Stimulated activated CD8-positive, alpha-beta memory T cell treated with anti-CD3 and anti-CD28 coated beads, Interleukin-12 subunit alpha, Interleukin-12 subunit beta, amount 100 ng/mL, for 4 hours (primary cell): ENCODE measurements around the gene TEX19.
"Not testable (repeated sequence)": the region's sequence is repeated elsewhere in the genome, so short reads cannot be mapped to it uniquely, and the experiment has no call there.

Experiments used
- DNase-seq: peaks from one replicate; pipeline ENCODE4 v3.0.0-alpha.2; 2020; ENCODE audit warnings: low read depth

TEX19 gene

GRCh38 chr17:82377294-82377693 lies 18.2 kb downstream of the TEX19 start:
- DNase-seq: not testable (repeated sequence)

DNA sequence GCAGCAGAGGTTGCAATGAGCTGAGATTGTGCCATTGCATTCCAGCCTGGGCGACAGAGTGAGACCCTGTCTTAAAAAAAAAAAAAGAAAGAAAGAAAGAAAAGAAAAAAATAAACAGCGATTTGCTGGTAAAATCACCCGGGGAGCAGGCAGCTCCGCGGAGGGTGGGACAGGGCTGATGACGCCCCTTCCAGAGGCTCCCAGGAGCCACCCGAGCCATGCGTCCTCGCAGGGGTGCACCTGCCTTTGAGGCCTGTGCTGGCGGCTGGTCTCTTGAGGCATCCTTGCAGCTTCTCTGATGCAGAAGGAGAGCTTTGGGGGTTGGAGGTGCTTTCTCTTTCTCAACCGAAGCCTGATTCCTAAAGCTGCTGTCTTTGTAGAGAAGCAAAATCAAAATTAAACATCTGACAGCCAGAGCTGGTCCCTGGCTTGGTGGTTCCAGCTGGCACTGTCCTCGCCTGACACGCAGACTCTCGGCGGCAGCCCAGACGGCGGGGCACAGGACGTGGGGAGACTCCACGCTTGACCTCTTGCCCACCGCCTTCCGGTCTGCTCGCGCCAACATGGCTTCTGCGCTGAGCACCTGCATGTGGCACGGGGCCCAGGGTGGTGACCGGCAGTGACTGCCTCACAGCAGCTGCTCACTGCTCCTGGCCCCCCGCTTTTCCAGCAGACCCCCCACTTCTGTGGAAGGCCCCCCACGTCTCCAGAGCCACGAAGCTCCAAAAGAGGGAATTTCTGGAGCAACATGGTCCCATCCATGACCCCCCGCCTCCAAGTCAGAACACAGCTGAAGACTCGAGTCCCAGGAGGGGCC lies 19.1 kb downstream of the TEX19 start:
- DNase-seq: no peak

- DNase-seq: no peak
These were observed 19.6 kb downstream of the TEX19 start for GRCh38 chr17:82378741-82379021.

DNA sequence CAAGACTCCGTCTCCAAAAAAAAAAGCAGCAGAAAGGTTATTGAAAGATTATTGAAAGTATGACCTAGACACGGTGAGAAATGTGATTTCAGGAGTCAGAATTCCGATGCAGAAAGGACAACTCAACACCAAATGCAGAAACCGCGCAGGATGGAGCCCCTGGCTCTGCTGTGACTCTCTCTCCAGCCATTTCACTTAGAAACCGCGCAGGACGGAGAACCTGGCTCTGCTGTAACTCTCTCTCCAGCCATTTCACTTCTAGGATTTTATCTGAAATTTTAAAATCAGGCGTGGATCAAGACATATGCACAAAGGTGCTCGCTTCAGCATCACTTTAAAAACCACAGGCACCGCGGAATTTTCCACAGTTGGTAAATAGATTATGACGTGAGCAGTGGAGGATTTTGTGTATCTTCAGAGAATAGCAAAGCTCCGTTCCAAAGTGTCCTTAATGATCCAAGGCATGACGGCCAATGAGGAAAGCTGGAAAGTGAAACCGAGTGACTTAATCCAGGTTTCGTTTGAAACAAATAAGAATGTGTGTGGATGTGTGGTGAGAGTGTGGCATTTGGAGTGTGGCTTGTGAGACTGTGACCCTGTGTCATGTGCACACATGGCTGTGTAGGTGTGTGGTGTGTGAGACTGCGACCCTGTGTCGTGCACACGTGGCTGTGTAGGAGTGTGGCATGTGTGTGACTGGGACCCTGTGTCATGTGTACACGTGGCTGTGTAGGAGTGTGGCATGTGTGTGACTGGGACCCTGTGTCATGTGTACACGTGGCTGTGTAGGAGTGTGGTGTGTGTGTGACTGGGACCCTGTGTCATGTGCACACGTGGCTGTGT lies 22.0 kb downstream of the TEX19 start:
- DNase-seq: no peak

GRCh38 chr17:82381703-82382009 lies 22.6 kb downstream of the TEX19 start:
- not testable (repeated sequence) for DNase-seq

DNA sequence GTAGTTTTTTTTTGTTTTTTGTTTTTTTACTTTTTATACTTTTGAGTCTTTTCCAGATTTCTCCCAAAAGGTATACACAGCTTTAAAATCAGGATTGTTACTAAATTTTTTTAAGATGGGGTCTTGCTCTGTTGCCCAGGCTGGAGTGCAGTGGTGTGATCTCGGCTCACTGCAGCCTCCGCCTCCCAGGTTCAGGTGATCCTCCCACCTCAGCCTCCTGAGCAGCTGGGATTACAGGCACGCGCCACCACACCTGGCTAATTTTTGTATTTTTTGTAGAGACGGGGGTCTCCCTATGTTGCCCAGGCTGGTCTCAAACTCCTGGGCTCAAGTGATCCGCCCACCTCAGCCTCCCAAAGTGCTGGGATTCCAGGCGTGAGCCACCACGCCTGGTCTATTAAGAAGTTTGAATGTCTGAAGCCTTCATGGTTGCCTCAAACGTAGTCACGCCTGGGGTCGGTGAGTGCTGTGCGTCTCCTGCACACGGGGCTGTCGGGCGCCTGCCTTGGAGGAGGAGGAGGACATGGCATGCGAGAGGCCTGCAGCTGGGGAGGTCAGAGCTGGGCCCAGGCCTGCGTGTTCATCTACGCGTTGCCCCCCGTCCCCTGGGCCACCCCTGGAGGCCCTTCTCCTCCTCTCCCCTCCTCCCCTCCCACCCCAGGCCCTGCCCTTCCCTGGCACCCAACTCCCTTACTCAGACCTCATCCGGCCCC lies 23.3 kb downstream of the TEX19 start:
- DNase-seq: not testable (repeated sequence)

GRCh38 chr17:82382933-82383255 lies 23.8 kb downstream of the TEX19 start:
- DNase-seq: no peak

GRCh38 chr17:82383411-82383810 lies 24.4 kb downstream of the TEX19 start:
- no peak for DNase-seq

- no peak for DNase-seq
These were observed 25.1 kb downstream of the TEX19 start for GRCh38 chr17:82384051-82384729.

GRCh38 chr17:82384730-82385481 lies 25.9 kb downstream of the TEX19 start:
- DNase-seq: no peak

DNA sequence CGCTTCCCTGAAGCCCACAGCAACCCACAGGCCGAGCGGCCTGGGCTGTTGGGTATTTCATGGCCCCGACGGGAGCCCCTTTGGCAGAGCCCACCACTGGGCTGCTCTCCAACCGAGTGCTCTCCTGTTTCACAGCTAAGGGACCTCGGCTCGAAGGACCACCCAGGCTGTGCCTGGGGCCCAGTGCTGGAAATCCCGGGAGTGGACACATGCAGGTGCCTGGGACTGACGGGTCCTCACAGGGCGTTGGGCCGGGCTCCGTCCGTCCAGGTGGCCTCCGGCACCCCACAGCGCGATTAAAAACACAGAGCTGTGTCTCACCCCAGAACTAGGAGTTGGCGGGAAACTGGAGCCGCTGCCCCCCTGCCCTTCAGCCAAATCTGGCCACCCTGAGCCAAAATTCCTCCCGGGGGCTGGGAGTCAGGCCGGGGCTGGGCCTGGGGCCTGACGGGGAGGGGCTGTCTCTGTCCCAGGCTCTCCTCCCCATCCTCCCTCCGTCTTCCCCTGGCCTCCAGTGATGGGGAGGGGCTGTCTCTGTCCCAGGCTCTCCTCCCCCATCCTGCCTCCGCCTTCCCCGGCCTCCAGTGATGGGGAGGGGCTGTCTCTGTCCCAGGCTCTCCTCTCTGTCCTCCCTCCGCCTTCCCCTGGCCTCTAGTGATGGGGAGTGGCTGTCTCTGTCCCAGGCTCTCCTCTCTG lies 26.7 kb downstream of the TEX19 start:
- DNase-seq: no peak

DNA sequence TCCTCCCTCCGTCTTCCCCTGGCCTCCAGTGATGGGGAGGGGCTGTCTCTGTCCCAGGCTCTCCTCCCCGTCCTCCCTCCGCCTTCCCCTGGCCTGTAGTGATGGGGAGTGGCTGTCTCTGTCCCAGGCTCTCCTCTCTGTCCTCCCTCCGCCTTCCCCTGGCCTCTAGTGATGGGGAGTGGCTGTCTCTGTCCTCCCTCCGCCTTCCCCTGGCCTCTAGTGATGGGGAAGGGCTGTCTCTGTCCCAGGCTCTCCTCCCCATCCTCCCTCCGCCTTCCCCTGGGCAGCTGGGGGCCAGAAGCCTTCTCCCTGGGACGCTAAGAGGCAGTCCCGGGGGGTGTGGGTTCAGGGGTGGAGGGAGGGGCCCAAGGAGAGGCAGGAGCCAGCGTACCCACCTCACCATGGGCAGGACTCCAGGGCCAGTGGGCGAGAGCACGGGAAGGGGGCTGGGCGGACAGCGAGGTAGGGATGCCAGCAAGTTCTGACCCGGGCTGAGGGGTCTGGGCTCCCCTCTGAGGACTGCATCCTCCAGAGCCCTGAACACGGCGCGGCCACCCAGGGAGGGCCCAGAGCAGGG lies 27.3 kb downstream of the TEX19 start:
- no peak for DNase-seq

DNA sequence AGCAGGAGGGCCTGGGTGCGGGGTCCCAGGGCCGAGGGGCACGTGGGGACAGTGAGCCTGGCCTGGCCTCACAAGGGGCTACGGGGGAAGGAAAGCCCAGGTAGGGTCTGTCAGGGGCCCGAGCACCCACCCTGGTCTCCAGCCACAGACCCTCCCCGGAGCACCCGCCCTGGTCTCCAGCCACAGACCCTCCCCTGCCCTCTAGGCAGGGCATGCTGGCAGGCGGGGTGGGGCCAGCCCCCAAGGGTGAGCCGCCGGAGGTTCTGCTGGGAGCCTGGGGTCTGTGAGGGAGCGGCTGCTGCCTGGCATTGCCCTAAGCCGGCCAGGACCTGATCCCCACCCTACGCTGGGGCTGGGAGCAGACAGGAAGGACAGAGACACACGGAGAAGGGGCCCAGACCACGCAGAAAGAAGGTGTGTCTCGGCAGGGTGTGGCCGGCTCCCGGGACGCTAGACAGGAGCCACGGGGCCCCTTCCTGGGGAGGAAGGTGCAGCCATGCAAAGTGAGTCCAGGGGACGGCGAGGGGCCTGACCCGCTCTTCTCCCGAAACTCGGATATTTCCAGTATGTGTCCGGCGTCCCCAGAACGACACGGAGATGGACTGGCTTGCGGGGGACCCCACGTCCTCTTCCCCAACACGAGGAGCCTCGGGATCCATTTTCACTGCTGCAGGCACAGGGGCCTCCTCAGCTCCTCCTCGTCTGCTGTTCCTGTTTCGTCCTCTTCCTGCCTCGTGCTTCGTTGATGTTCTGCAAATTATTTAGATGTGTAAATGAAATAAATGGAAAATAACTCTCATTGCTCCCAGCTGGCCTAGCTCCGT lies 28.0 kb downstream of the TEX19 start:
- DNase-seq: no peak

GRCh38 chr17:82387705-82388106 lies 28.7 kb downstream of the TEX19 start:
- DNase-seq: no peak

GRCh38 chr17:82388223-82388921 lies 29.3 kb downstream of the TEX19 start:
- DNase-seq: no peak

GRCh38 chr17:82388922-82389283 lies 29.9 kb downstream of the TEX19 start:
- DNase-seq: no peak

- no peak for DNase-seq
These were observed 30.3 kb downstream of the TEX19 start for GRCh38 chr17:82389379-82389778.

DNA sequence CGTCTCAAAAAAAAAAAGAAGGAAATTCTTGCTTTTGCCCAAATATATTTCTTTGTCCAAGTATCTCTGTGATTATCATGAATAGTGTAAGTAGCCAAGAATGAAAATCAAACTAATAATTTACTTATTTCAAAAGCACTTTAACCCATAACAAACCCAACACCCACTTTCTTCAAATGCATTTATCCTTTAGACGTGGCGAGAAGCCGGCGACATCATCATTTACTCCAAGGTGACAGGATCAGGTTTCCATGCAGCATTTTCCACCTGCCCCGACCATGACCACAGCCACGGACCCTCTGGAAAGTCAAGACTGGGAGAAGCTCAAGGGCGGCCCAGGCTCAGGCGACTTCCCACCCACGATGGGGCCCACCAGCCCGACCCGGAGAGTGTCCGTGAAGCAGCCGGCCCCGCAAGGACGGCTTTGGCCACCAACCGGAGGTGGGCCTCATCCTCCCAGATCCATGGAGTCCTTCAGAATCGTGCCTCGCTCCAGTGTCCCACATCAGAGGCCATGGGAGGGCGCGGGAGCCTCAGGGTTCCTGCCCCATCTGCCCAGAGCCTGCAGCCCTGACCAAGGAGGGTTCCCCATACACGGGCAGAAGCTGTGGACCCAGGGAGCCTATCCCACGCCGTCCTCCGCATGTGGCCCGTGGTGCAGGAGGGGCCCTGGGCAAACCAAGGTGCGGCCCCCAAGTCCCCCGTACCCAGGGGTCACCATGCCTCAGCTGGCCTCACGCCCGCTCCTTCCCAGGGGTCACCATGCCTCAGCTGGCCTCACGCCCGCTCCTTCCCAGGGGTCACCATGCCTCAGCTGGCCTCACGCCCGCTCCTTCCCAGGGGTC lies 31.2 kb downstream of the TEX19 start:
- no peak for DNase-seq
